PFSK-1 (cell line): ENCODE results near the gene BUB1B.

Source experiments
- FOXP2 ChIP-seq: optimal IDR thresholded peaks from 2 replicates; pipeline ENCODE3; 2011; ENCODE audit warnings: borderline replicate concordance, control low read depth, inconsistent platforms; ENCODE audit not compliant: insufficient read depth; ENCODE audit errors: extremely low read length, extremely low read depth
- POLR2AphosphoS5 ChIP-seq: IDR thresholded peaks from 2 replicates; pipeline ENCODE4 v1.6.1; 2012; ENCODE audit warnings: low read depth, mild to moderate bottlenecking, control low read depth, low read length, moderate library complexity
- REST ChIP-seq, 2 experiments: IDR thresholded peaks; 2 replicates each; pipeline versions ENCODE4 v1.6.1 to v1.8.0; 2011 to 2012; ENCODE audit warnings: low read depth in 2 of 2, low read length in 2 of 2, control low read depth in 1 of 2, inconsistent platforms in 1 of 2, mild to moderate bottlenecking in 1 of 2, moderate library complexity in 1 of 2; ENCODE audit not compliant: insufficient read depth in 1 of 2
- SIN3A ChIP-seq: IDR thresholded peaks from 2 replicates; pipeline ENCODE4 v1.6.1; 2012; ENCODE audit warnings: mild to moderate bottlenecking, low read length, moderate library complexity, borderline replicate concordance; ENCODE audit not compliant: insufficient read depth
- TAF1 ChIP-seq: IDR thresholded peaks from 2 replicates; pipeline ENCODE4 v1.6.1; 2012; ENCODE audit warnings: low read length, control low read depth, borderline replicate concordance; ENCODE audit not compliant: insufficient read depth

BUB1B gene

DNA sequence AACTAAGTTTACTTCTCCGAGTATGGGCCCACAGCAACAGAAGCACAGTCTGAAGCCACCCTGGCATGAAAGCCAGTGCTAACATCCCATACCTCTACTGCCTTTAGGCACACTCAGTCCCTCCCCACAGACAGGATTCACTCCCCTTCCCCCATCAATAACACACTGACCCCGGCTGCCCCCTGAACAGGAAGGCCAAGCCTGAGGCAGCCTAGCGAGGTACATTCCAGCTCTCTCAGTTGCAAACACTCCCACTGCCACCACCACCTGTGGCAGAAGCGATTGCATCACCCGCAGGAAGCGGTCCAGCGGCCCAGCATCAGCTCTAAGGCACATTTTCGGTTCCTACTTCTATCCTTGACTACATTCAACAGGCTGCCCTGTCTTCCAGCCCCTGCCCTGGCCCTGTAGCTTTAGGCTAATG, 45.2 kb upstream of the BUB1B start:
- no peak for TF ChIP-seq SIN3A
- peak; percentile 89 for TF ChIP-seq FOXP2

- TF ChIP-seq REST (IDR thresholded peaks at IDR 0.05; ENCODE audit: insufficient read depth in 1 of 2, low read depth in 2 of 2, low read length in 2 of 2), result no peak
- no peak for TF ChIP-seq POLR2AphosphoS5
- no peak for TF ChIP-seq FOXP2
- TF ChIP-seq TAF1, result no peak
- TF ChIP-seq SIN3A, result no peak
Measured at GRCh38 chr15:40118473-40118872, 42.4 kb upstream of the BUB1B start.

- no peak for TF ChIP-seq POLR2AphosphoS5
- no peak for TF ChIP-seq TAF1
- no peak for TF ChIP-seq REST (IDR thresholded peaks at IDR 0.05; ENCODE audit: insufficient read depth in 1 of 2, low read depth in 2 of 2, low read length in 2 of 2)
- TF ChIP-seq FOXP2, result no peak
Measured at GRCh38 chr15:40121911-40122638, 38.8 kb upstream of the BUB1B start.

DNA sequence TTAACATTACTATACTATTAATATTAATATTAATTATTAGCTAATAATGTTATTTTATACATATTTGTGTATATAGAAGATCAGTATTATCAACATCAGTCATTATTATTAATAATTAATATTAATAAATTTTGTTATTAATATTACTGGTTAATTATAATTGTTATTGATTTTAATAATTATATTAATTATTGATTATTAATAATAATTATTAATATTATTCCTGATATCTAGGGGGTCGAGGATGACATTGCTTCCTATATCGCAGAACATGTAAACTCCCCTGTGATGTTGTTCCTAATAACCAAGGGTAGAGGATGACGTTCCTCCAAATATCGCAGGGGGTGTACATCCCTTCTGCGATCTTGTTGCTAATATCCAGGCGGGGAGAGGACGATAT, 34.9 kb upstream of the BUB1B start:
- TF ChIP-seq TAF1 (no peak), POLR2AphosphoS5 (no peak), SIN3A (no peak), REST (IDR thresholded peaks at IDR 0.05; ENCODE audit: insufficient read depth in 1 of 2, low read depth in 2 of 2, low read length in 2 of 2) (no peak)

GRCh38 chr15:40128766-40129660, 31.9 kb upstream of the BUB1B start:
- no peak for TF ChIP-seq REST (IDR thresholded peaks at IDR 0.05; ENCODE audit: insufficient read depth in 1 of 2, low read depth in 2 of 2, low read length in 2 of 2)
- no peak for TF ChIP-seq TAF1
- no peak for TF ChIP-seq SIN3A
- TF ChIP-seq POLR2AphosphoS5, result no peak
- TF ChIP-seq FOXP2, result no peak
